H4 (cell line): ENCODE results near the gene MED13L. TPM values are rescaled to one million over a fixed set of nuclear protein-coding genes. Genes with fewer than 3 reads are reported as not detected.

Experiments
- DNase-seq: peaks from one replicate; pipeline ENCODE4 v3.0.0-alpha.2; 2015; ENCODE audit warnings: low spot score
- total RNA-seq: library from RNA; depleted of rRNA; stranded (reverse); fragments of >200 nt; shearing (Covaris generic); gene quantifications from 2 replicates; pipeline ENCODE4 v1.2.3, GENCODE V29; 2014

The MED13L gene
- total RNA-seq, 1 experiment from 2014 or later, result 19.7 TPM

DNA sequence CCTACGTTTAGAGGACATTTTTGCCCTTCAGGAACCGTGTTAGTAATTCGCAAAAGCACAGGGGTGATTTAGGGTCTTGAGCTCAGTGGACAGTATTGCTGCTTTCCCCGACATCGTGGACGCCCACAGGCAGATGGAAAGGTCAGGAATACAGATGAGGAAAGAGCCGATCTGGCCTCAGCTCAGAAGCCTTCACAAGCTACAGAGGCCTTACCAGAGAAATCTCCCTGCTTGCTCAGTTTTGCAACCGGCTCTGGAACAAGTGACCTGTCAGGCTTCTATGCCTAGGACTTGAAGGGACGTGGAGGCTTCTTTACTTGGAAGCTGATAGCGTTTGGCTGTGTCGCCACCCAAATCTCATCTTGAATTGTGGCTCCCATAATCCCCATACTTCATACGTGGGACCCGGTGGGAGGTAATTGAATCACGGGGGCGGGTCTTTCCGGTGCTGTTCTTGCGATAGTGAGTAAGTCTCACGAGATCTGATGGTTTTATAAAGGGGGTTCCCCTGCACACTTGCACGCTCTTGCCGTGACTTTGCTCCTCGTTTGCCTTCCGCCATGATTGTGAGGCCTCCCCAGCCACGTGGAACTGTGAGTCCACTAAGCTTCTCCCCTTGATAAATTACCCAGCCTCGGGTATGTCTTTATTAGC is 332.5 kb downstream of the MED13L start:
- DNase-seq, result no peak

DNA sequence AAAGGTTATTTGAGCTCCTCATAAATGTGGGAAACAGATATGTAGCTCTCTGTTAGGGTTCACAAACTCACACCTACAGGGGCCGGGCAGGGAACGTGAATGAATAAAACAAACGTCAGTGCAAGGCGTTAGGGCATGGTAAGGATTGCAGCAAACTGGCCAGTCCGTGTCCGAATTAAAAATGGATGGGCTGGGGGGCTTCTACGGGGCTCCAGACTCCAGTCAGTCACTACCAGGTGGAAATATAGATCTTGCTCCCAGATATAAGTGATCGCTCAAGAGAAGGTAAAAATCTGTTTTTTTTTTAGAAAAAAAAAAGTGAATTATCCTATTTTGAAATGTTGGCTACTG is 333.1 kb downstream of the MED13L start:
- no peak for DNase-seq

DNA sequence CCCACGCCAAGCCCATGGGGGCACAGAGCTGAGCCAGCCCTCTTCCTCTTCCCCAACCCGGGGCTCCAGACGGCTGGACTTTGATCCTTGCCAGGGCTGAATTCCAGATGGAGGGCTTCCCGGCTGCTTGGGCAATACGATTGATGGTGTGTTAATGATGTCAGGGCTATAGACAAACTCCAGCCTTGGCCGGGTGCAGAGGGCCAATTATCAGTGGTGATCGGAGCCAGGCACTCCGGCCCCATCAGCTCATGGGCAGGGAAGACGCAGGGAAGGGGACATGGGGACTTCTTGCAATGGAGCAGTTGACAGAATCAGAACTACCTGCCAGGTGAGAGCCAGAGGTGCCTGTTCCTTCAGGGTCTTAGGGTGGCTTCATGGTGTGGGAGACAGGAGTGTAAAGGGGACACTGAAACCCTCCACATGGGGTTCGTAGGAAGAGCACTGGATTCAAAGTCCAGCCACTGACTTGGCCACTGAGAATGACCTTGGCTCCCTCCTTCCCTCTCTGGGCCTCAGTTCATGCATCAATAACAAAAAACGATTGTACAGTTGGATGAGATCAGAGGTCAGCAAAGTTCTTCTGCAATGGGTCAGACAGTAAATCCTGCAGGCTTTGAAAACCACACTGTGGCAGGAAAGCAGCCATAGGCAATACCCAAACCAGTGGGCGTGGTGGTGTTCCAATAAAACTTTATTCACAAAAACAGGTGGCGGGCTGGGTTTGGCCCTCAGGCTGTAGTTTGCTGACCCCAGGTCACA is 333.7 kb downstream of the MED13L start:
- DNase-seq, result no peak

DNA sequence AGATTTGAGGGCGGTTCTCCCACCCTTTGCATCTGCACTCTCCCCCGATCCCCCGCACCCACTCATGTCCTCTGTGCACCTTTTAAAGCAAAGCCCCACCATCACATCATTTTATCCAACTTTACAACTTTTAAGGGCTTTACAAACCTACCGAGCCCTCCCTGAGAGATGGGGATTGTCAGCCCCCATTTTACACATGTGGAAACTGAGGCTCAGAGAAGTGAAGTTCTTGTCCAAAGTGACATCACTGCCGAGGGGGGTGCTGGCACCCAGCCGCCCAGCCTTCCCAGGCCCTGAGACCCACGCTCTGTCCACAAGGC is 334.2 kb downstream of the MED13L start:
- DNase-seq, result no peak

DNA sequence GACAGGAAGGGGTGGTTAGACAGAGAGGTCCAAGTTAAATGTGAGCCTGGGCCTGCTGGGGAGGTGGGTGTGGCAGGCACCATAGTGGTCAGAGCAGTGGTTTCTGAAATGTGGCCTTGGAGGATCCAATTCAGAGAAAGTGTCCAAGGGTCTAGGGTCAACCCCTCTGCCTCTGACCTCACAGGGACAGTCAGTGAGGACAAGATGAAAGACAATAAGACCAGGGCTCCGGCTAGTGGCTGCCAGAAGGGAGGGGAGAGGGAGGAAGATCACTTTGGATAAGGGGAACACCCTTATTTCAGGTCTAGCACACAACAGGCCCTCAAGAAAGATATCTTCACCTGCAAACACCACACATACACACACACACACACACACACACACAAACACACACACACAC is 335.1 kb downstream of the MED13L start:
- DNase-seq, result no peak

DNA sequence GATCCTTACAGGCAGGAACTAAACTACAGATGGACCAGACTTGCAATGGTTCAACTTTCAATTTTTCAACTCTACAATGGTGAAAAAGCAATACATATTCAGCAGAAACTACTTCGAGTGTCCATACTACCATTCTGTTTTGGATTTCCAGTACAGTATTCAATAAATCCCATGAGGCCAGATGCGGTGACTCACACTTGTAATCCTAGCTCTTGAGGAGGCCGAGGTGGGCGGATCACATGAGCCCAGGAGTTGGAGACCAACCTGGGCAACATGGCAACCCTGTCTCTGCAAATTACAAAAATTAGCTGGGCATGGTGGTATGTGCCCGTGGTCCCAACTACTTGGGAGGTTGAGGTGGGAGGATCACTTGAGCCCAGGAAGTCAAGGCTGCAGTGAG is 336.1 kb downstream of the MED13L start:
- DNase-seq, result peak; percentile 40

DNA sequence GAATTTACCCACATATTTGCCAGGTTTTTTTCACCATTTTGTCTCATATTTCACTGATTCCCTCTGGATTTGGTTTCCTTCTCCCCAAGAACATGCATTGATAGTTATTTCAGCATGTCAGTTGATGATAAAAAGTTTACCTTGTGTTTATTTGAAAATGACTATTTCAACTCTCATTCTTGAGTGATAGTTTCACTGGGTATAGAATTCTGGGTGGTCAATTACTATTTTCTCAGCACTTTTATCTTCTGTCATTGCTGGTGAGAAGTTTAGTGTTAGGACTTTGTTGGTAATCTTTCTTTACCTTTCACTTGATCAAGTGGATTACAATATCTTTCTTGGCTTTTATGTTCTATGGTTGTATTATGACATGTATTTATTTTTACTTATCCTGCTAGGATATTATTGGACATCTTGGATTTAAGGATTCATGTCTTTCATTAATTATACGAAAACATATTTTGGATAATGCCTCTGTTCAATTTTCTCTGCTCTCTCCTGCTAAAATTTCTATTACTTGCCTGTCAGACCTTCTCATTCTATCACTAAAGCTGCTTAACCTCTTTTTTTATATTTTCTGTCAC is 338.6 kb downstream of the MED13L start:
- DNase-seq, result no peak

DNA sequence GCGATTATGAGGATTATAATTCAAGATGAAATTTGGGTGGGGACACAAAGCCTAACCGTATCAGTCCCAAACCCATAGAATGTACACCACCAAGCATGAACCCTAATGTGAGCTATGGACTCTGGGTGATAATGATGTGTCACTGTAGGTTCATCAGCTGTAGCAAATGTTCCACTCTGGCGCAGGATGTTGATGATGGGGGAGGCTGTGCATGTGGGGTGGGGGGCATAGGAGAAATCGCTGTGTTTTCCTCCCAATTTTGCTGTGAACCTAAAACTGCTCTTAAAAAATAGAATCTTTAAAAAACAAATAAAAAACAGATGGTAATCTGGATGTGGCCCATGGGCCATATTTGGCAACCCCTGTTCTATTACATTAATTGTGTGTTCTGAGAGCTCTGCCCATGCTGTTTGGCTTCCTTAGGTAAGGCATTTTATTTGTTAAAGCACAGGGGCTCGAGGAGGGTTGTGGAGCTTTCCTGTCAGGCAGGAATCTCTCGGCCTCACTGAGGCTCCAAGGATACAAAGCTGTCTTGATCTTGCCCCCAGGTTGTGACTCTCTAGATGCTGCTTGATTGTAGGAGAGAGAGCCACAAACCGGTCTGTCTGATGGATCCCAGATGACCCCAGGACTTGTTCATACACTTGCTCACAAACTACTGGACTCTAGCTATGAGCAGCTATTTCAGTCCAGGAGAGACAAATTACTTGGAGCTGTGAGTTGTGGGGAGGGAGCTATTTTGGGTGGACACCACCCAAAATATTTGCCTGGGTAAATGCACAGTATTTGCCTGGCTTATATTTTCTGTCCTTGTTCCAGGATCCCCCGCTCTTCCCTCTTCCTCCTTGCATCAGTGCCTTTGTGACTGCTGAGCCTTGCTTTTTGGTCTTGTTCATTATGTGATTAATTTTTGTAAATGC is 340.2 kb downstream of the MED13L start:
- DNase-seq, result no peak

DNA sequence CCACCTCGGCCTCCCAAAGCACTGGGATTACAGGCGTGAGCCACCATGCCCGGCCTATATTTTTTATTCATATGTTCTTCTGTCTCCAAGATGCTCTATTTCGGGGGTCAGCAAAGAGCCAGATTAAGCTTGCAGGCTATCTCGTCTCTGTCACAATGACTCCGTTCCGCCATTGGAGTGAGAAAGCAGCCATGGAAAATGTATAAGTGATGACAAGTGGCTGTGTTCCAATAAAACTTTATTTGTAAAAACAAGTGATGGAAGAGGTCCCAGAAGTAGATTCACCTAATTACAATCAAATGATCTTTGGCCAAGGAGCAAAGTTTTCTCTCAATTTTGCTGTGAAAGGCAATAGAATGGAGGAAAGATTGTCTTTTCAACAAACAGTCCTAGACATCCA is 342.6 kb downstream of the MED13L start:
- no peak for DNase-seq

DNA sequence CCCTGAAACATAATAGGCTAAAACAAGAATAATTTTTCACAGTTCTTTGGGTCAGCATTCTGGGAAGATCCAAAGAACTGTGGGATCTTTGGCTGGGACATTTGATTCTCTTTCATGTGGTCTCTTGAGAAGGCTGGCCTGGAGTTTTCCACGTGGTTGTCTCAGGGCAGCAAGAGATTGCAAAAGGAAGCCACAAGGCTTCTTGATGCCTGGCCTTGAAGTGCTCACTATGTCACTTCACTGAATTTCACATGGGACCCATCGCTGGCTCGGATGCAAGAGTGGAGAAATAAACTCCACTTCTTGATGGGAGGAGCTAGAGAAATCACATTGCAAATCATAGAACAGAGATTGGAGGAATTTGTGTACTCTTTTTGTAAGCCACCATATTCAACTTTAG is 343.4 kb downstream of the MED13L start:
- DNase-seq, result no peak

DNA sequence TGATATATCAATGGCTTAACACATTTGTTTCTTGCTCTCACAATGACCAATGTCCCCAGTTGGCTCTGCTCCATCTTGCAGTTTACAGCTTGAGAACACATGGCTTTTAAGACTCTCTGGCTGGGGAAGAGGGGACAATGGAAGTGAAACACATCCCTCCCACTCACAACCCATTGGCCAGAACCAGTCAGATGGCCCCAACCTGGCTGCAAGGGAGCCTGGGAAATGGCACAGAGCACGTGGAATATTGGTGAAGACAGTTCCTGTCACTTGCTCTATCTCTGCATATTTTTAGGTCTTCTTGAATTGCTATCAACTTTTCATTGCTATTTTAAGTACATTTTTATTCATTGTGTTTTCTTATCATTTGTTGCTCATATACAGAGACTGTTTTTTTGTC is 345.4 kb downstream of the MED13L start:
- no peak for DNase-seq

DNA sequence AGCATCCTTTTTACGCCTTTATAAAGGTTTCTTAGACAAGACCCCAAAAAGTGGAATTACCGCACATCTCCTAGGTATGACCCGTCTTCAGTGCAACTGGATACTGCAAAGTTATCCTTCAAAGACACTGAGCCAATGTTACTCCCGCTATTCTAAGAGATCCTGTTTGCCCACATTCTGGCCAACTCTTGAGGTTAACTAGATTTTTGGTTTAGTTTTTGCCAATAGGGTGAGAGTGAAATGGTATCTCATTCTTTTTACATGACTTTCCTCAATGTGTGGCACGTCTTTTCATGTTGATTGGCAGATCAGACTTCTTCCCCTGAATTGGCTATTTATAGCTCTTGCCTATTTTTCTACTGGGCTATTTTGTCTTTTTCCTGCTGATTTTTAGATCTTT is 347.2 kb downstream of the MED13L start:
- no peak for DNase-seq

DNA sequence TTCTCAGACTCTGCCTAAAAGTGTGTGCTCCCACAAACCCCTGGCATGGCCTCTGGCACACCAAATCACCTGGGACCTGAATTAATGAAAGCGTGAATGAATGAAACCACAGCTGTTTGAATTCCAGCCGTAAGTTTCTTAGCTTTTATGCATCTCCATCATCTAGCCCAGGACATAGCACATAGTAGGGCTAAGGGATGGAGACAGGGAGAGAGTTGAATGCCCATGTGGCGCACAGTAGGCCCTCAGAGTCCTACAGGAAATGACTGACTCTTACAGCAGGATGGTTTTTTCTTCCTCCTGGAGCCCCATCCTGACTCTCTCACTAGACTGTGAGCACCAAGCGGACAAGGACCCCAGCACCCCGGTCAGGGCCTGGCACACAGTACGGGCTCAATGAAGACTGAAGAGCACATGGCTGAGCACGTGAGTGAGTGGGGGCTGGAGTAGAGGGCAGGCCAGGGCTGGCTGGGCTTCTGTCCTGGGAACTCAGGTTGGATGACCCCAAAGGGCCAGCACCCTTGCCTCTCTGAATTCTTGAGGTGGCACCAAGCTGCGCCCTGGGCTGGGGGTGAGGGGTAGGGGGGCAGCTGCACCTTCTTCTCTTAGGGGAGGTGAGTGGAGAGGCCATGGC is 351.3 kb downstream of the MED13L start:
- no peak for DNase-seq

DNA sequence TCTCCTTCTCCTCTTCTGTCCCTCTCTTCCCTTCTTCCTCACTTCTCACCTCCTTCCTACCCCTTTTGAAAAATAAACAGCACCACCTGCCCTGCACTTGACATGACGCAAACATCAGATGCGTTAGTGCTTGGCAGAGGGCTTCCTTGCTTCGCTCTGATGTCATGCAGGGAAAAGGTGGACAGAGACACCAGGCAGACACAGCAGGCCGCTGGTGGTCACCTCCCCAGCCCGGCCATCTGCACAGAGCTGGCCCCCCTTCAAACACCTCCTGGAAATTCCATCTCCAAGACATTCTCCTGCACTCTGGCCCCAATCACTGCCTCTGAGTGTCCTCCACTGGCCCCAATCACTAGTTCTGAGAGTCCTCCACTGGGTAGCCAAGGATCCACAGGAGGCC is 353.6 kb downstream of the MED13L start:
- no peak for DNase-seq

DNA sequence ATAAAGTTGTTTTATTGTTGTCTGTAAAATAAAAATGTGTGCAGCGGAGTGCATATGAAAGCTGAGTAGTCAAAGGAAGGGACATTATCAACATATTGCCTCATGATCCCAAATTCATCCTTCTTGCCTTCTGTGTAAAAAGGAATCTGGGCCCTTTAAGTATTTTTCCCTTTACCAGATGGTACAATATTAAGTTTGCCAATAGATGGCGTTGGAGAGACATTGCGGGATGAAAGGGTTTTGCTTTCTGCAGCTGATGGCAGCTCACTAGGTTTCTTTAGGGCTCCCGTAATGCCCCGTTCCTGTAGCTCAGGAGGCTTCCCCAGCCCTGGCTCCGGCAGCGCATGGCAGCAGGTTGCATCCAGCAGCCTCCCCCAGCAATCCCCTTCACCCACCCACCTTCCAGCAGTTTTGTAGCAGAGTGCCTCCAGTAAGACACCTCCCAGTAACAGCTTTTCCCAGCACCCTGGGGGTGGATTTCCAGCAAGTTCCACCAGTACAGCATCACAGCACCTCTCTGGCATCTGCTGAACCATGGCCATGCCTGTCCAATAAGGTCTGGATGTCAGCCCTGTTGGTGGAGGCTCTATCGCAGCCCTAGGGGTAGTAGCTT is 354.4 kb downstream of the MED13L start:
- DNase-seq, result no peak

DNA sequence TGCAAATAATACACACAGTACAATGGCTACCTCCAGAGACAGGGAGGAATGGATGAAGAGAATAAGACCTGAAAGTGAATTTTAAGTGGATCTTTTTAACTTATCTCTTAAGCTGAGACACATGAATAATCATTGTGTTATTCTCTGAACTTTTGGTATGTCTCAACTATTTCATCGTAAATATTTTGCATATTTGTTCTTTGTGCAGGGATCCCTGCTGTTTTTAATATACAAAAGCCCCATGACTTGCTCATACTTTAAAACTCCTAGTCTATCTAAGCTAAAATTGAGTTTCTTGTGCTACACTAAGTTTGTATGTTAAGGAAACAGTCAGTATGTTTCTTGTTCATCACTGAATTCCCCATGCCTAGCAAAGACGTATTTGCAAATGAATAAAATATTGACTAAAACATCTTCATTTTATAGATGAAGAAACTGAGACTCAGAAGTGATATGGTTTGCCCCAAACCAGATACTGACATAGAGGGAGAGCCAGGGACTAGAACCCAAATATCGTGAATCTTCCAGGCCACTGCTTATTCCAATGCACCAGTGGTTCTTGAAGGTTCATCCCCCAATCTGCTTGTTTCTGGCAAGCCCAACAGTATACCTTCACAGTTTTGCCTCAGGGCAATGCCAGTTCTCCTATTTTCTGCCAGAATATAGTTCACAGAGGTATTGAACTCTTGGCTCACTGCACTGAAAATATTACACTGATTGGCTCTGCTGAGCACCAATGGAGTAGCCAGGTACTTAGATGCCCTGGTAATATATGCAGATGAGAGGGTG is 356.9 kb downstream of the MED13L start:
- no peak for DNase-seq

DNA sequence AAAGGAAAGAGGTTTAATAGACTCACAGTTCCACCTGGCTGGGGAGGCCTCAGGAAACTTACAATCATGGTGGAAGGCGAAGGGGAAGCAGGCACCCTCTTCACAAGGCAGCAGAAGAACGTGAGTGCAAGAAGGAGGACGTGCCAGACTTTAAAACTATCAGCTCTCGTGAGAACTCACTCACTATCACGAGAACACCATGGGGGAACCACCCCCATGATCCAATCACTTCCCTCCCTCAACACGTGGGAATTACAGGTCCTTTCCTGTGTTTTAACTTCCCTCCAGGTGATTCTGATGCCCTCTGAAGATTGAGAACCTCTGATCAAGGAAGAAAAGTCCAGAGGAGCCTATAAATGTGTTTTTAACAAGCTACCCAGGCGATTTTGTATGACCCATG is 358.7 kb downstream of the MED13L start:
- no peak for DNase-seq

DNA sequence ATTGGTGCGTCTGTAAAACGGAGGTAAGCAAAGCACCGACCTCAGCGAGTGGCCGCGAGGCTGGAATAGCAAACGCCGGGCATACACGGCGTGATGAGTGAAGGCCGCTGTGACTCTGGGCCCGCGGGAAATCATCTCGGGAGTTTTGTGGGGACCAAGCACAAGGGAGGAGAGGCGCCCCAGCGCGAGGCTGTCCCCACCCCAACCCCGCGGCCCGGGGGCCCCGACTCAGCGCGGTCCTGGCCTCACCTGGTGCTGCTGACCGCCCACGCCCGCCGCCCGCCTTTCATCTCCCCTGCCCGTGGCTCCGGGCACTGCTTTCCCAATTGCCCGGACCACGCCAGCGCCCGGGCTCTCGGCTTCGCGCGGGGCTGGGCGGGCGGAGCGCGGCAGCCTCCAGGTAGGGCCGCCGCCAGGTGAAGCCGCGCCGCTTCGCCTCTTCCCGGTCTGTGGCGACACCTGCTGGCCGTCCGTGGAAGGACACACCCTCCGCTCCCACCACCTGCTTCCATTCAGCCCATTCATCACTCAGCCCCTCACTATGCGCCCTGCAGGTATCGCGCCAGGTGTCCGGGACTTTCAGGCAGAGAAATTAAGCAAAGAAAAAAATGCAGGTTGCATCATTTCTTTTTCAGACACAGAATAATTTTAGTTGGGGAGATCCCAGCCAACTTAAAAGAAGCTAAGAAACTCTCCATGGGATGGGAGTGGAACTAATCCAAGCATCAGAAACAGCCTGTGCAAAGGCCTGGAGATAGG is 360.4 kb downstream of the MED13L start:
- DNase-seq, result no peak

DNA sequence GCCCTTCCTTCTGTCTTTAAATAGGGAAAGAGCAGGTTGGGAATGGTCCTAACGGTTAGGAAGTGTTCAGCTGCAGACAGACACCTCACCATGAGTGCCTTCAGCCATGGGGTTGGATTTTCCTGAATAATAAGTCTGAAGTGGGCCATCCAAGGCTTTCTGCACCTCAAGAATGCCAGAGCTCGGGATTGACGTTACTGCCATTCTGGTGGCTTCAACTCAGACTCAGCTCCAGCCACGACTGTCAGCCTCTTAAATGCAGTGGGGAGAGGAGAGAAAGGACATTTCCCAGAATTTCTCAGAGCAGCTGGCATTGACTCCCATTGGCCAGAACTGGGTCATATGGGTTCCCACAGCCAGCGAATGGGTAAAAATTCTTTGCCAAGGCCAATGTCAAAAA is 363.4 kb downstream of the MED13L start:
- DNase-seq, result no peak

DNA sequence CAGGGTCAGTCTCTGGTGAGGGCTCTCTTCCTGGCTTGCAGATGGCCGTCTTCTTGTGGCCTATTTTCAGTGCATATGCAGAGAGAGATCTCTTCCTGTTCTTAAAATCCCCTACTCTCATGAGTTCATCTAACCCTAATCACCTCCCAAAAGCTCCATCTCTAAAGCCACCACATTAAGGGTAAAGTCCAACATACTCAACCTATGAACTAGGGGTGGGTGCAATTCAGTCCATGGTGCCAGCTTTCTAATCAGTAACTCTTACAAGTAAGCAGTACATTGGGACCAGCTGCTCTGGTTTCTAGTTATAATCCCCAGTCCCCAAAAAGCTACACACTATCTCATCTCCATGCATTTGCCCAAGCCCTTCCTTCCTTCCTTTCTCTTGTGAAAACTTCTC is 365.1 kb downstream of the MED13L start:
- no peak for DNase-seq
